H9 (cell line): ENCODE measurements around the gene ZNF846. TPM values are rescaled to one million over a fixed set of nuclear protein-coding genes. Genes with fewer than 3 reads are reported as not detected.

Source experiments
- DNase-seq: peaks from one replicate; pipeline ENCODE4 v3.0.0-alpha.2; 2017
- H2AFZ ChIP-seq: one replicate; pipeline ENCODE4 v1.6.1; 2013; ENCODE audit warnings: mild to moderate bottlenecking, low read length, control low read depth, moderate library complexity
- H2AK5ac ChIP-seq: 2 replicates; pipeline ENCODE4 v1.6.1; 2013; ENCODE audit warnings: low read length, control low read depth, mixed read lengths; ENCODE audit not compliant: insufficient read length
- H2BK120ac ChIP-seq: one replicate; pipeline ENCODE4 v1.6.1; 2013; ENCODE audit warnings: low read depth, mild to moderate bottlenecking, low read length, control low read depth, inconsistent platforms; ENCODE audit not compliant: poor library complexity, severe bottlenecking
- H2BK12ac ChIP-seq: 2 replicates; pipeline ENCODE4 v1.6.1; 2013; ENCODE audit warnings: low read length, control low read depth, mixed read lengths, low read depth; ENCODE audit not compliant: insufficient read length
- H2BK15ac ChIP-seq: 2 replicates; pipeline ENCODE4 v1.6.1; 2013; ENCODE audit warnings: low read depth, low read length, control low read depth
- H2BK20ac ChIP-seq: one replicate; pipeline ENCODE4 v1.6.1; 2013; ENCODE audit warnings: low read depth, mild to moderate bottlenecking, low read length, control low read depth, inconsistent platforms; ENCODE audit not compliant: poor library complexity, severe bottlenecking
- H2BK5ac ChIP-seq: 2 replicates; pipeline ENCODE4 v1.6.1; 2013; ENCODE audit warnings: low read length, control low read depth, mixed read lengths; ENCODE audit not compliant: insufficient read length
- H3K14ac ChIP-seq: 2 replicates; pipeline ENCODE4 v1.6.1; 2013; ENCODE audit warnings: low read length, control low read depth; ENCODE audit not compliant: insufficient read depth
- H3K18ac ChIP-seq: 2 replicates; pipeline ENCODE4 v1.6.1; 2013; ENCODE audit warnings: low read depth, mild to moderate bottlenecking, mixed read lengths, low read length, control low read depth; ENCODE audit not compliant: insufficient read length
- H3K23ac ChIP-seq: 2 replicates; pipeline ENCODE4 v1.6.1; 2013; ENCODE audit warnings: low read length, control low read depth, mixed read lengths, low read depth; ENCODE audit not compliant: insufficient read length
- H3K23me2 ChIP-seq: 2 replicates; pipeline ENCODE4 v1.6.1; 2013; ENCODE audit warnings: low read depth, mild to moderate bottlenecking, mixed read lengths, low read length, control low read depth; ENCODE audit not compliant: insufficient read length, poor library complexity, severe bottlenecking
- H3K27ac ChIP-seq: 2 replicates; pipeline ENCODE4 v1.5.1; 2013; ENCODE audit warnings: low read length, control low read depth, mixed read lengths, low read depth; ENCODE audit not compliant: insufficient read length
- H3K27me3 ChIP-seq: 2 replicates; pipeline ENCODE4 v1.6.1; 2013; ENCODE audit warnings: low read length, control low read depth, inconsistent platforms; ENCODE audit not compliant: insufficient read depth
- H3K4ac ChIP-seq: 2 replicates; pipeline ENCODE4 v1.6.1; 2013; ENCODE audit warnings: low read depth, mild to moderate bottlenecking, control low read depth, inconsistent platforms, low read length, moderate library complexity
- H3K4me1 ChIP-seq: 2 replicates; pipeline ENCODE4 v1.6.1; 2013; ENCODE audit warnings: low read length, control low read depth, inconsistent platforms; ENCODE audit not compliant: insufficient read depth
- H3K4me2 ChIP-seq: 2 replicates; pipeline ENCODE4 v1.6.1; 2013; ENCODE audit warnings: low read length, control low read depth, mixed read lengths; ENCODE audit not compliant: insufficient read length, insufficient read depth
- H3K56ac ChIP-seq: 2 replicates; pipeline ENCODE4 v1.6.1; 2013; ENCODE audit warnings: low read depth, mild to moderate bottlenecking, mixed read lengths, low read length, control low read depth; ENCODE audit not compliant: insufficient read length
- H3K79me1 ChIP-seq: 2 replicates; pipeline ENCODE4 v1.6.1; 2013; ENCODE audit warnings: low read depth, mild to moderate bottlenecking, moderate library complexity, low read length, control low read depth, inconsistent platforms; ENCODE audit not compliant: insufficient read depth, poor library complexity, severe bottlenecking
- H3K79me2 ChIP-seq: 2 replicates; pipeline ENCODE4 v1.6.1; 2013; ENCODE audit warnings: low read length, control low read depth, inconsistent platforms; ENCODE audit not compliant: insufficient read depth
- H3K9ac ChIP-seq: 2 replicates; pipeline ENCODE4 v1.6.1; 2013; ENCODE audit warnings: low read length, control low read depth, mixed read lengths; ENCODE audit not compliant: insufficient read length; ENCODE audit errors: extremely low read depth
- H3K9me3 ChIP-seq: one replicate; pipeline ENCODE4 v1.6.1; 2013; ENCODE audit warnings: low read depth, low read length, inconsistent platforms; ENCODE audit not compliant: control insufficient read depth
- H3T11ph ChIP-seq: one replicate; pipeline ENCODE4 v1.6.1; 2013; ENCODE audit warnings: mild to moderate bottlenecking, low read length, control low read depth, inconsistent platforms
- H4K20me1 ChIP-seq: one replicate; pipeline ENCODE4 v1.6.1; 2013; ENCODE audit not compliant: control insufficient read depth, insufficient read length, insufficient read depth
- H4K5ac ChIP-seq: 2 replicates; pipeline ENCODE4 v1.6.1; 2013; ENCODE audit warnings: low read depth, mild to moderate bottlenecking, mixed read lengths, low read length, control low read depth; ENCODE audit not compliant: insufficient read length
- H4K8ac ChIP-seq: replicated peaks from 2 replicates; pipeline ENCODE4 v1.6.1; 2013; ENCODE audit warnings: low read length, control low read depth, mixed read lengths, low read depth; ENCODE audit not compliant: insufficient read length
- H4K91ac ChIP-seq: 2 replicates; pipeline ENCODE4 v1.6.1; 2013; ENCODE audit warnings: low read depth, mild to moderate bottlenecking, moderate library complexity, mixed read lengths, low read length, control low read depth; ENCODE audit not compliant: insufficient read length
- H3K27ac Mint-ChIP-seq, 3 experiments: 2 replicates in 2 of 3; 3 replicates in 1 of 3; pipeline ENCODE4 v1.8.0; 2020 to 2021; ENCODE audit warnings: mixed read lengths in 3 of 3, mild to moderate bottlenecking in 1 of 3, moderate library complexity in 1 of 3
- H3K27me3 Mint-ChIP-seq: 2 replicates; pipeline ENCODE4 v1.8.0; 2021; ENCODE audit warnings: low read depth, mild to moderate bottlenecking, moderate library complexity, mixed read lengths
- H3K36me3 Mint-ChIP-seq, 3 experiments: 2 replicates in 2 of 3; 3 replicates in 1 of 3; pipeline ENCODE4 v1.8.0; 2020 to 2021; ENCODE audit warnings: low read depth in 3 of 3, mixed read lengths in 3 of 3; ENCODE audit not compliant: insufficient read depth in 1 of 3
- H3K4me1 Mint-ChIP-seq, 2 experiments: 2 replicates each; pipeline ENCODE4 v1.8.0; 2020; ENCODE audit warnings: mixed read lengths in 2 of 2
- H3K4me3 Mint-ChIP-seq, 2 experiments: 2 replicates in 1 of 2; 3 replicates in 1 of 2; pipeline ENCODE4 v1.8.0; 2020 to 2021; ENCODE audit warnings: mild to moderate bottlenecking in 2 of 2, mixed read lengths in 2 of 2, moderate library complexity in 1 of 2
- H3K9me3 Mint-ChIP-seq, 2 experiments: 2 replicates in 1 of 2; 3 replicates in 1 of 2; pipeline ENCODE4 v1.8.0; 2020; ENCODE audit warnings: mild to moderate bottlenecking in 2 of 2, mixed read lengths in 2 of 2, moderate library complexity in 1 of 2
- WGBS: extraction: QIAGEN DNeasy Blood & Tissue Kit; methylation state at CpG from one replicate; pipeline ENCODE4 v1.1.7; 2013; ENCODE audit warnings: missing lambda C conversion rate, low lambda C conversion rate, mixed read lengths; ENCODE audit not compliant: insufficient read length; ENCODE audit errors: extremely low coverage; 5-methylcytosine and 5-hydroxymethylcytosine counted together
- total RNA-seq: library from RNA; stranded (reverse); gene quantifications from 2 replicates; pipeline ENCODE4 v1.2.1, GENCODE V29; 2021
- TF ChIP-seq, protein P1 (sequence below): fragments of 200-600 bp; sonication (generic); conservative IDR thresholded peaks from 3 replicates; pipeline ENCODE4 v1.8.0; 2021; ENCODE audit warnings: antibody characterized with exemption, mild to moderate bottlenecking

ZNF846 gene
- total RNA-seq, 1 experiment from 2014 or later, result 9.2 TPM

DNA sequence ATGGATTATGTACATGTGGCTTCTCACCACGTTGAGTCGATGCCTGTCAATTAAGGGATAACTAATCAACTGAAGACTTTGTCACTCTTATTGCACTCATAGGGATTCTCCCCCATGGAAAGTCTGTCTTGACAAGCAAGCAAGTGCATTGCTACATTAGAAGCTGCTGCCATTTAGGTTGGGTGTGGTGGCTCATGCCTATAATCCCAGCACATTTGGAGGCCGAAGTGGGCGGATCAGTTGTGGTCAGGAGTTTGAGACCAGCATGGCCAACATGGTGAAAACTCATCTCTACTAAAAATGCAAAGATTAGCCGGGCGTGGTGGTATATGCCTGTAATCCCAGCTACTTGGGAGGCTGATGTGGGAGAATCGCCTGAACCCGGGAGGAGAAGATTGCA, 18.3 kb upstream of the ZNF846 start:
- Histone ChIP-seq H3K9me3 (no peaks in the 10 kb centered on the region), H2BK120ac (no peak overlapping the region), H3K23ac (no peak overlapping the region), H3K27me3 (no peaks in the 10 kb centered on the region), H3K4me1 (no peaks in the 10 kb centered on the region), H4K5ac (no peak overlapping the region), H3K79me1 (no peaks in the 10 kb centered on the region), H2BK5ac (no peak overlapping the region), H4K91ac (no peak overlapping the region), H3K4ac (no peak overlapping the region), H2AK5ac (no peak overlapping the region), H3K23me2 (no peaks in the 10 kb centered on the region), H2AFZ (no peak overlapping the region), H2BK20ac (no peak overlapping the region), H2BK15ac (no peak overlapping the region), H4K8ac (no peak overlapping the region), H3T11ph (no peak overlapping the region), H3K14ac (no peak overlapping the region), H3K4me2 (peak overlapping the region; percentile 23), H3K27ac (no peak overlapping the region), H3K9ac (no peak overlapping the region), H2BK12ac (no peak overlapping the region), H3K56ac (no peak overlapping the region), H3K79me2 (no peaks in the 10 kb centered on the region), H4K20me1 (no peaks in the 10 kb centered on the region), H3K18ac (no peak overlapping the region)
- Mint-ChIP-seq H3K27ac (peak overlapping the region in 1 of 3 experiments; percentile 95; a peak in 3 of 7 replicates), H3K4me1 (peaks cover 38 to 47% of the 10 kb centered on the region in 2 experiments), H3K9me3 (peaks cover 0 to 2% of the 10 kb centered on the region in 2 experiments; a peak in 1 of 5 replicates), H3K4me3 (peak overlapping the region; percentile 62 to 80), H3K36me3 (peaks cover 0 to 2% (median 0%) of the 10 kb centered on the region in 3 experiments; a peak in 3 of 7 replicates), H3K27me3 (no peaks in the 10 kb centered on the region)
- no CpG with 5 or more reads among the region's 8 CpGs for WGBS
- DNase-seq, result no peak
- TF ChIP-seq, protein P1, sequence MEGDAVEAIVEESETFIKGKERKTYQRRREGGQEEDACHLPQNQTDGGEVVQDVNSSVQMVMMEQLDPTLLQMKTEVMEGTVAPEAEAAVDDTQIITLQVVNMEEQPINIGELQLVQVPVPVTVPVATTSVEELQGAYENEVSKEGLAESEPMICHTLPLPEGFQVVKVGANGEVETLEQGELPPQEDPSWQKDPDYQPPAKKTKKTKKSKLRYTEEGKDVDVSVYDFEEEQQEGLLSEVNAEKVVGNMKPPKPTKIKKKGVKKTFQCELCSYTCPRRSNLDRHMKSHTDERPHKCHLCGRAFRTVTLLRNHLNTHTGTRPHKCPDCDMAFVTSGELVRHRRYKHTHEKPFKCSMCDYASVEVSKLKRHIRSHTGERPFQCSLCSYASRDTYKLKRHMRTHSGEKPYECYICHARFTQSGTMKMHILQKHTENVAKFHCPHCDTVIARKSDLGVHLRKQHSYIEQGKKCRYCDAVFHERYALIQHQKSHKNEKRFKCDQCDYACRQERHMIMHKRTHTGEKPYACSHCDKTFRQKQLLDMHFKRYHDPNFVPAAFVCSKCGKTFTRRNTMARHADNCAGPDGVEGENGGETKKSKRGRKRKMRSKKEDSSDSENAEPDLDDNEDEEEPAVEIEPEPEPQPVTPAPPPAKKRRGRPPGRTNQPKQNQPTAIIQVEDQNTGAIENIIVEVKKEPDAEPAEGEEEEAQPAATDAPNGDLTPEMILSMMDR, result no peak
